H9 (cell line): ENCODE results near the gene C1GALT1C1. TPM values are rescaled to one million over a fixed set of nuclear protein-coding genes. Genes with fewer than 3 reads are reported as not detected.

Source experiments
- DNase-seq: peaks from one replicate; pipeline ENCODE4 v3.0.0-alpha.2; 2017
- H2AFZ ChIP-seq: one replicate; pipeline ENCODE4 v1.6.1; 2013; ENCODE audit warnings: mild to moderate bottlenecking, low read length, control low read depth, moderate library complexity
- H2AK5ac ChIP-seq: 2 replicates; pipeline ENCODE4 v1.6.1; 2013; ENCODE audit warnings: low read length, control low read depth, mixed read lengths; ENCODE audit not compliant: insufficient read length
- H2BK120ac ChIP-seq: one replicate; pipeline ENCODE4 v1.6.1; 2013; ENCODE audit warnings: low read depth, mild to moderate bottlenecking, low read length, control low read depth, inconsistent platforms; ENCODE audit not compliant: poor library complexity, severe bottlenecking
- H2BK12ac ChIP-seq: 2 replicates; pipeline ENCODE4 v1.6.1; 2013; ENCODE audit warnings: low read length, control low read depth, mixed read lengths, low read depth; ENCODE audit not compliant: insufficient read length
- H2BK15ac ChIP-seq: 2 replicates; pipeline ENCODE4 v1.6.1; 2013; ENCODE audit warnings: low read depth, low read length, control low read depth
- H2BK20ac ChIP-seq: one replicate; pipeline ENCODE4 v1.6.1; 2013; ENCODE audit warnings: low read depth, mild to moderate bottlenecking, low read length, control low read depth, inconsistent platforms; ENCODE audit not compliant: poor library complexity, severe bottlenecking
- H2BK5ac ChIP-seq: 2 replicates; pipeline ENCODE4 v1.6.1; 2013; ENCODE audit warnings: low read length, control low read depth, mixed read lengths; ENCODE audit not compliant: insufficient read length
- H3K14ac ChIP-seq: 2 replicates; pipeline ENCODE4 v1.6.1; 2013; ENCODE audit warnings: low read length, control low read depth; ENCODE audit not compliant: insufficient read depth
- H3K18ac ChIP-seq: 2 replicates; pipeline ENCODE4 v1.6.1; 2013; ENCODE audit warnings: low read depth, mild to moderate bottlenecking, mixed read lengths, low read length, control low read depth; ENCODE audit not compliant: insufficient read length
- H3K23ac ChIP-seq: 2 replicates; pipeline ENCODE4 v1.6.1; 2013; ENCODE audit warnings: low read length, control low read depth, mixed read lengths, low read depth; ENCODE audit not compliant: insufficient read length
- H3K23me2 ChIP-seq: 2 replicates; pipeline ENCODE4 v1.6.1; 2013; ENCODE audit warnings: low read depth, mild to moderate bottlenecking, mixed read lengths, low read length, control low read depth; ENCODE audit not compliant: insufficient read length, poor library complexity, severe bottlenecking
- H3K27ac ChIP-seq: 2 replicates; pipeline ENCODE4 v1.5.1; 2013; ENCODE audit warnings: low read length, control low read depth, mixed read lengths, low read depth; ENCODE audit not compliant: insufficient read length
- H3K27me3 ChIP-seq: 2 replicates; pipeline ENCODE4 v1.6.1; 2013; ENCODE audit warnings: low read length, control low read depth, inconsistent platforms; ENCODE audit not compliant: insufficient read depth
- H3K4ac ChIP-seq: 2 replicates; pipeline ENCODE4 v1.6.1; 2013; ENCODE audit warnings: low read depth, mild to moderate bottlenecking, control low read depth, inconsistent platforms, low read length, moderate library complexity
- H3K4me1 ChIP-seq: 2 replicates; pipeline ENCODE4 v1.6.1; 2013; ENCODE audit warnings: low read length, control low read depth, inconsistent platforms; ENCODE audit not compliant: insufficient read depth
- H3K4me2 ChIP-seq: 2 replicates; pipeline ENCODE4 v1.6.1; 2013; ENCODE audit warnings: low read length, control low read depth, mixed read lengths; ENCODE audit not compliant: insufficient read length, insufficient read depth
- H3K56ac ChIP-seq: 2 replicates; pipeline ENCODE4 v1.6.1; 2013; ENCODE audit warnings: low read depth, mild to moderate bottlenecking, mixed read lengths, low read length, control low read depth; ENCODE audit not compliant: insufficient read length
- H3K79me1 ChIP-seq: 2 replicates; pipeline ENCODE4 v1.6.1; 2013; ENCODE audit warnings: low read depth, mild to moderate bottlenecking, moderate library complexity, low read length, control low read depth, inconsistent platforms; ENCODE audit not compliant: insufficient read depth, poor library complexity, severe bottlenecking
- H3K79me2 ChIP-seq: 2 replicates; pipeline ENCODE4 v1.6.1; 2013; ENCODE audit warnings: low read length, control low read depth, inconsistent platforms; ENCODE audit not compliant: insufficient read depth
- H3K9ac ChIP-seq: 2 replicates; pipeline ENCODE4 v1.6.1; 2013; ENCODE audit warnings: low read length, control low read depth, mixed read lengths; ENCODE audit not compliant: insufficient read length; ENCODE audit errors: extremely low read depth
- H3K9me3 ChIP-seq: one replicate; pipeline ENCODE4 v1.6.1; 2013; ENCODE audit warnings: low read depth, low read length, inconsistent platforms; ENCODE audit not compliant: control insufficient read depth
- H3T11ph ChIP-seq: one replicate; pipeline ENCODE4 v1.6.1; 2013; ENCODE audit warnings: mild to moderate bottlenecking, low read length, control low read depth, inconsistent platforms
- H4K20me1 ChIP-seq: one replicate; pipeline ENCODE4 v1.6.1; 2013; ENCODE audit not compliant: control insufficient read depth, insufficient read length, insufficient read depth
- H4K5ac ChIP-seq: 2 replicates; pipeline ENCODE4 v1.6.1; 2013; ENCODE audit warnings: low read depth, mild to moderate bottlenecking, mixed read lengths, low read length, control low read depth; ENCODE audit not compliant: insufficient read length
- H4K8ac ChIP-seq: replicated peaks from 2 replicates; pipeline ENCODE4 v1.6.1; 2013; ENCODE audit warnings: low read length, control low read depth, mixed read lengths, low read depth; ENCODE audit not compliant: insufficient read length
- H4K91ac ChIP-seq: 2 replicates; pipeline ENCODE4 v1.6.1; 2013; ENCODE audit warnings: low read depth, mild to moderate bottlenecking, moderate library complexity, mixed read lengths, low read length, control low read depth; ENCODE audit not compliant: insufficient read length
- H3K27ac Mint-ChIP-seq, 3 experiments: 2 replicates in 2 of 3; 3 replicates in 1 of 3; pipeline ENCODE4 v1.8.0; 2020 to 2021; ENCODE audit warnings: mixed read lengths in 3 of 3, mild to moderate bottlenecking in 1 of 3, moderate library complexity in 1 of 3
- H3K27me3 Mint-ChIP-seq: 2 replicates; pipeline ENCODE4 v1.8.0; 2021; ENCODE audit warnings: low read depth, mild to moderate bottlenecking, moderate library complexity, mixed read lengths
- H3K36me3 Mint-ChIP-seq, 3 experiments: 2 replicates in 2 of 3; 3 replicates in 1 of 3; pipeline ENCODE4 v1.8.0; 2020 to 2021; ENCODE audit warnings: low read depth in 3 of 3, mixed read lengths in 3 of 3; ENCODE audit not compliant: insufficient read depth in 1 of 3
- H3K4me1 Mint-ChIP-seq, 2 experiments: 2 replicates each; pipeline ENCODE4 v1.8.0; 2020; ENCODE audit warnings: mixed read lengths in 2 of 2
- H3K4me3 Mint-ChIP-seq, 2 experiments: 2 replicates in 1 of 2; 3 replicates in 1 of 2; pipeline ENCODE4 v1.8.0; 2020 to 2021; ENCODE audit warnings: mild to moderate bottlenecking in 2 of 2, mixed read lengths in 2 of 2, moderate library complexity in 1 of 2
- H3K9me3 Mint-ChIP-seq, 2 experiments: 2 replicates in 1 of 2; 3 replicates in 1 of 2; pipeline ENCODE4 v1.8.0; 2020; ENCODE audit warnings: mild to moderate bottlenecking in 2 of 2, mixed read lengths in 2 of 2, moderate library complexity in 1 of 2
- CTCF ChIP-seq: fragments of 200-600 bp; sonication (generic); conservative IDR thresholded peaks from 3 replicates; pipeline ENCODE4 v1.8.0; 2021; ENCODE audit warnings: antibody characterized with exemption, mild to moderate bottlenecking
- WGBS: extraction: QIAGEN DNeasy Blood & Tissue Kit; methylation state at CpG from one replicate; pipeline ENCODE4 v1.1.7; 2013; ENCODE audit warnings: missing lambda C conversion rate, low lambda C conversion rate, mixed read lengths; ENCODE audit not compliant: insufficient read length; ENCODE audit errors: extremely low coverage; 5-methylcytosine and 5-hydroxymethylcytosine counted together
- total RNA-seq: library from RNA; stranded (reverse); gene quantifications from 2 replicates; pipeline ENCODE4 v1.2.1, GENCODE V29; 2021

Gene C1GALT1C1
- total RNA-seq, 1 experiment from 2014 or later = 16.0 TPM

GRCh38 chrX:120672841-120673530, 43.1 kb upstream of the C1GALT1C1 start:
- no peak for DNase-seq
- Histone ChIP-seq H3T11ph (no peak overlapping the region), H3K23me2 (no peaks in the 10 kb centered on the region), H2AK5ac (no peak overlapping the region), H4K8ac (no peak overlapping the region), H3K4ac (no peak overlapping the region), H3K79me1 (no peaks in the 10 kb centered on the region), H2BK20ac (no peak overlapping the region), H2BK5ac (no peak overlapping the region), H2AFZ (no peak overlapping the region), H4K91ac (no peak overlapping the region), H3K56ac (no peak overlapping the region), H4K20me1 (no peaks in the 10 kb centered on the region), H2BK15ac (no peak overlapping the region), H3K4me1 (no peaks in the 10 kb centered on the region), H3K14ac (no peak overlapping the region), H2BK120ac (no peak overlapping the region), H3K23ac (no peak overlapping the region), H3K4me2 (no peak overlapping the region), H2BK12ac (no peak overlapping the region), H3K79me2 (no peaks in the 10 kb centered on the region), H3K27me3 (no peaks in the 10 kb centered on the region), H3K9ac (no peak overlapping the region), H3K18ac (no peak overlapping the region), H3K27ac (no peak overlapping the region), H4K5ac (no peak overlapping the region), H3K9me3 (peaks cover 18% of the 10 kb centered on the region)
- Mint-ChIP-seq H3K36me3 (no peaks in the 10 kb centered on the region), H3K27me3 (peaks cover 2% of the 10 kb centered on the region), H3K4me1 (no peaks in the 10 kb centered on the region), H3K4me3 (no peak overlapping the region), H3K27ac (no peak overlapping the region), H3K9me3 (peaks cover 61 to 65% of the 10 kb centered on the region in 2 experiments)
- no CpG with 5 or more reads among the region's 4 CpGs for WGBS
- no peak for TF ChIP-seq CTCF
